GM18498 (cell line): ENCODE data around the gene CLDN5.

ENCODE experiments used
- ATAC-seq: cut with Tn5 transposase; IDR thresholded peaks from one replicate; pipeline ENCODE4 v1.9.1; 2021; ENCODE audit warnings: mild to moderate bottlenecking, moderate library complexity; ENCODE audit not compliant: unreplicated experiment

Gene CLDN5

GRCh38 chr22:19524170-19525115, at the start of gene CLDN5:
CLDN5 (minus strand) TSS chr22:19524410; CDS start chr22:19524255, 155 bp downstream.
- no peak for ATAC-seq

- ATAC-seq: no peak
These were observed 47.8 kb upstream of the CLDN5 start for GRCh38 chr22:19571995-19572394.

GRCh38 chr22:19571207-19571795, 47.1 kb upstream of the CLDN5 start:
- ATAC-seq: no peak

GRCh38 chr22:19569976-19570375, 45.8 kb upstream of the CLDN5 start:
- ATAC-seq: no peak

GRCh38 chr22:19569276-19569640, 45.0 kb upstream of the CLDN5 start:
- ATAC-seq: no peak

GRCh38 chr22:19568337-19569275, 44.4 kb upstream of the CLDN5 start:
- ATAC-seq: no peak

- ATAC-seq: no peak
These were observed 43.2 kb upstream of the CLDN5 start for GRCh38 chr22:19567157-19568009.

GRCh38 chr22:19566279-19567156, 42.3 kb upstream of the CLDN5 start:
- no peak for ATAC-seq

GRCh38 chr22:19565382-19566278, 41.4 kb upstream of the CLDN5 start:
- ATAC-seq: no peak

- no peak for ATAC-seq
These were observed 35.7 kb upstream of the CLDN5 start for GRCh38 chr22:19559956-19560355.

GRCh38 chr22:19559324-19559811, 35.2 kb upstream of the CLDN5 start:
- ATAC-seq: no peak

GRCh38 chr22:19556963-19557545, 32.8 kb upstream of the CLDN5 start:
- ATAC-seq: no peak

GRCh38 chr22:19555651-19556050, 31.4 kb upstream of the CLDN5 start:
- no peak for ATAC-seq

- ATAC-seq: no peak
These were observed 30.7 kb upstream of the CLDN5 start for GRCh38 chr22:19554834-19555404.

- ATAC-seq: no peak
These were observed 29.0 kb upstream of the CLDN5 start for GRCh38 chr22:19553201-19553600.

GRCh38 chr22:19550382-19550781, 26.2 kb upstream of the CLDN5 start:
- no peak for ATAC-seq

GRCh38 chr22:19549428-19549827, 25.2 kb upstream of the CLDN5 start:
- ATAC-seq: no peak
